Measurements from ENCODE around the gene ADGRE3. TPM values are rescaled to one million over a fixed set of nuclear protein-coding genes. Genes with fewer than 3 reads are reported as not detected.

Gene ADGRE3
- total RNA-seq, 1 donor from 2014 or later, result not detected

- no peak overlapping the region for H3K4me3 ChIP-seq
- H3K27me3 ChIP-seq, result no peaks in the 10 kb centered on the region
- H3K4me1 ChIP-seq, result no peaks in the 10 kb centered on the region
- no peaks in the 10 kb centered on the region for H3K36me3 ChIP-seq
- H3K9me3 ChIP-seq, result no peaks in the 10 kb centered on the region
- intact Hi-C loops (cut with DNase I), result no loop called here
- TF ChIP-seq, protein P1, sequence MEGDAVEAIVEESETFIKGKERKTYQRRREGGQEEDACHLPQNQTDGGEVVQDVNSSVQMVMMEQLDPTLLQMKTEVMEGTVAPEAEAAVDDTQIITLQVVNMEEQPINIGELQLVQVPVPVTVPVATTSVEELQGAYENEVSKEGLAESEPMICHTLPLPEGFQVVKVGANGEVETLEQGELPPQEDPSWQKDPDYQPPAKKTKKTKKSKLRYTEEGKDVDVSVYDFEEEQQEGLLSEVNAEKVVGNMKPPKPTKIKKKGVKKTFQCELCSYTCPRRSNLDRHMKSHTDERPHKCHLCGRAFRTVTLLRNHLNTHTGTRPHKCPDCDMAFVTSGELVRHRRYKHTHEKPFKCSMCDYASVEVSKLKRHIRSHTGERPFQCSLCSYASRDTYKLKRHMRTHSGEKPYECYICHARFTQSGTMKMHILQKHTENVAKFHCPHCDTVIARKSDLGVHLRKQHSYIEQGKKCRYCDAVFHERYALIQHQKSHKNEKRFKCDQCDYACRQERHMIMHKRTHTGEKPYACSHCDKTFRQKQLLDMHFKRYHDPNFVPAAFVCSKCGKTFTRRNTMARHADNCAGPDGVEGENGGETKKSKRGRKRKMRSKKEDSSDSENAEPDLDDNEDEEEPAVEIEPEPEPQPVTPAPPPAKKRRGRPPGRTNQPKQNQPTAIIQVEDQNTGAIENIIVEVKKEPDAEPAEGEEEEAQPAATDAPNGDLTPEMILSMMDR (IDR thresholded peaks at IDR 0.05), result no peak
- no peak overlapping the region for H3K27ac ChIP-seq
- DNase-seq (ENCODE audit: low spot score in 2 of 2), result no peak
Observed at GRCh38 chr19:14678199-14678598, 3.6 kb upstream of the ADGRE3 start.

- H3K9me3 ChIP-seq, result no peaks in the 10 kb centered on the region
- DNase-seq (ENCODE audit: low spot score in 2 of 2), result no peak
- no peaks in the 10 kb centered on the region for H3K36me3 ChIP-seq
- intact Hi-C loops (cut with DNase I), result no loop called here
- no peaks in the 10 kb centered on the region for H3K4me1 ChIP-seq
- no peaks in the 10 kb centered on the region for H3K27me3 ChIP-seq
- H3K27ac ChIP-seq, result no peak overlapping the region
- TF ChIP-seq, protein P1 (IDR thresholded peaks at IDR 0.05), result no peak
- no peak overlapping the region for H3K4me3 ChIP-seq
Observed at GRCh38 chr19:14677464-14677863, 2.8 kb upstream of the ADGRE3 start.

- Histone ChIP-seq H3K4me1 (no peaks in the 10 kb centered on the region), H3K9me3 (no peaks in the 10 kb centered on the region), H3K36me3 (no peaks in the 10 kb centered on the region), H3K27ac (no peak overlapping the region), H3K27me3 (no peaks in the 10 kb centered on the region), H3K4me3 (no peak overlapping the region)
- DNase-seq (ENCODE audit: low spot score in 2 of 2), result no peak
- intact Hi-C loops (cut with DNase I), result no loop called here
- TF ChIP-seq, protein P1 (IDR thresholded peaks at IDR 0.05), result no peak
Observed at GRCh38 chr19:14676762-14677161, 2.1 kb upstream of the ADGRE3 start.

- Histone ChIP-seq H3K36me3 (no peaks in the 10 kb centered on the region), H3K27ac (no peak overlapping the region), H3K4me1 (no peaks in the 10 kb centered on the region), H3K9me3 (no peaks in the 10 kb centered on the region), H3K27me3 (no peaks in the 10 kb centered on the region), H3K4me3 (no peak overlapping the region)
- TF ChIP-seq, protein P1 (IDR thresholded peaks at IDR 0.05), result no peak
- intact Hi-C loops (cut with DNase I), result no loop called here
- DNase-seq (ENCODE audit: low spot score in 2 of 2), result no peak
Observed at GRCh38 chr19:14673088-14673487, 1.6 kb downstream of the ADGRE3 start.

DNA sequence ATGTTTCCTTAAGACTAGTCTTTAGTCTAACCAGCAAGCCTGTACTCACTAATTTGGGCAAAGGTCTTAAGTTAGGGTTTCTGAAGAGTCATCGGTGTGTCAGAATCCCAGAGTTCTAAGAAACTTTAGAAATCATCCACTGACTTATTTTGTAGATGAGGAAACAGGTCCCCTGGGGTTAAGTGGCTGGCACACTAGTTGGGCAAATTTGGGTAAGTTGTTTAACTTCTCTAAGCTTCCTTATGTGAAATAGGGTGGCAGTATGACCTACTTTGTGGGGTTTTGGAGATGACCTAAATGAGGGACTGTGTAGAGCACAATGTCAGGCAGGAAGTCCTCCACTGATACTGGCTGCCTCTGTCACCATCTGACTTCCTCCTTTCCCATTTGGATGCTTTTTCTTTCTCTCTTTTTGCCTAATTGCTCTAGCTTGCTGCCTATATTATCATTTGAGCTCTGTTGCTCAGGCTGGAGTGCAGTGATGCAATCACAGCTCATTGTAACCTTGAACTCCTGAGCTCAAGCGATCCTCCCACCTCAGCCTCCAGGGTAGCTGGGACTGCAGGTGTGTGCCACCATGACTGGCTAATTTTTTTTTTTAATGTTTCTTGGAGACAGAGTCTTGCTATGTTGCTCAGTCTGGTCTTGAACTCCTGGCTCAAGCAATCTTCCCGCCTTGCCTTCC lies 2.3 kb downstream of the ADGRE3 start:
- H3K27me3 ChIP-seq, result no peaks in the 10 kb centered on the region
- no peaks in the 10 kb centered on the region for H3K4me1 ChIP-seq
- H3K4me3 ChIP-seq, result no peak overlapping the region
- TF ChIP-seq, protein P1 (IDR thresholded peaks at IDR 0.05), result no peak
- intact Hi-C loops (cut with DNase I), result no loop called here
- H3K27ac ChIP-seq, result no peak overlapping the region
- H3K9me3 ChIP-seq, result no peaks in the 10 kb centered on the region
- no peaks in the 10 kb centered on the region for H3K36me3 ChIP-seq
- DNase-seq (ENCODE audit: low spot score in 2 of 2), result no peak

- no peak overlapping the region for H3K27ac ChIP-seq
- no peak for DNase-seq (ENCODE audit: low spot score in 2 of 2)
- intact Hi-C loops (cut with DNase I), result no loop called here
- H3K36me3 ChIP-seq, result no peaks in the 10 kb centered on the region
- no peaks in the 10 kb centered on the region for H3K9me3 ChIP-seq
- H3K27me3 ChIP-seq, result no peaks in the 10 kb centered on the region
- TF ChIP-seq, protein P1 (IDR thresholded peaks at IDR 0.05), result no peak
- no peaks in the 10 kb centered on the region for H3K4me1 ChIP-seq
- no peak overlapping the region for H3K4me3 ChIP-seq
Observed at GRCh38 chr19:14670408-14670807, 4.2 kb downstream of the ADGRE3 start.

Measured in ascending aorta (tissue), 2 donors.